Right renal cortex interstitium (tissue), 3 donors: ENCODE data around the gene MAT2A. TPM values are rescaled to one million over a fixed set of nuclear protein-coding genes. Genes with fewer than 3 reads are reported as not detected.
"Not testable (repeated sequence)": the region's sequence is repeated elsewhere in the genome, so short reads cannot be mapped to it uniquely, and the experiment has no call there.

ENCODE experiments used
- DNase-seq, 3 donors: peaks; one replicate each; pipeline ENCODE4 v3.0.0-alpha.2; 2013; ENCODE audit warnings: low read depth in 3 of 3, low spot score in 2 of 3
- polyA plus RNA-seq, 3 donors: library from polyadenylated mRNA; unstranded; fragments of 120-200 nt; gene quantifications; one replicate each; pipeline ENCODE4 v1.2.1, GENCODE V29; 2013; ENCODE audit not compliant: insufficient read length in 3 of 3

MAT2A gene
- polyA plus RNA-seq, 3 donors: 325 to 366 (median 347) TPM

- no peak for DNase-seq
Measured at GRCh38 chr2:85577386-85578242, 38.6 kb downstream of the MAT2A start, which contains the start of gene VAMP8. Gene VAMP8, plus strand, starts transcription at chr2:85577586. Its CDS starts 61 bp downstream, at chr2:85577647.

GRCh38 chr2:85578243-85579180, 39.5 kb downstream of the MAT2A start:
- no peak for DNase-seq

GRCh38 chr2:85579266-85579935, 40.4 kb downstream of the MAT2A start:
- DNase-seq: no peak

- DNase-seq: no peak
Measured at GRCh38 chr2:85580206-85580605, 41.2 kb downstream of the MAT2A start.

GRCh38 chr2:85582492-85582891, 43.5 kb downstream of the MAT2A start:
- no peak for DNase-seq

GRCh38 chr2:85583667-85584353, 44.8 kb downstream of the MAT2A start:
- no peak for DNase-seq

GRCh38 chr2:85584354-85584856, 45.4 kb downstream of the MAT2A start, which contains the start of gene VAMP5:
Gene VAMP5, plus strand, starts transcription at chr2:85584431. Its CDS starts 60 bp downstream, at chr2:85584491.
- DNase-seq: no peak

- DNase-seq: no peak
Measured at GRCh38 chr2:85584857-85585780, 46.2 kb downstream of the MAT2A start.

- DNase-seq: no peak
Measured at GRCh38 chr2:85585781-85586105, 46.8 kb downstream of the MAT2A start.

- no peak for DNase-seq
Measured at GRCh38 chr2:85588236-85588635, 49.3 kb downstream of the MAT2A start.

- no peak for DNase-seq
Measured at GRCh38 chr2:85588645-85589044, 49.7 kb downstream of the MAT2A start.

- DNase-seq: no peak
Measured at GRCh38 chr2:85589181-85589580, 50.2 kb downstream of the MAT2A start.

GRCh38 chr2:85589982-85590791, 51.2 kb downstream of the MAT2A start:
- no peak for DNase-seq

GRCh38 chr2:85590950-85591349, 52.0 kb downstream of the MAT2A start:
- DNase-seq: no peak

GRCh38 chr2:85591563-85591962, 52.6 kb downstream of the MAT2A start:
- no peak for DNase-seq

- not testable (repeated sequence) for DNase-seq
Measured at GRCh38 chr2:85592299-85592698, 53.3 kb downstream of the MAT2A start.

GRCh38 chr2:85593023-85593422, 54.1 kb downstream of the MAT2A start:
- DNase-seq: no peak
